Endothelial cell of umbilical vein (primary cell): ENCODE data around the gene CD2BP2. TPM values are rescaled to one million over a fixed set of nuclear protein-coding genes. Genes with fewer than 3 reads are reported as not detected.

Source experiments
- BruUV-seq: library from RNA; stranded (reverse); fragments of 400-500 nt; replicated peaks from 2 replicates; lab custom pipeline; 2021; lab: Mats Ljungman, UMichigan
- CTCF ChIA-PET: fragments of 300-600, 350-600 bp; sonication (Branson Sonifier 250); formaldehyde crosslinking; loops from one replicate; lab custom pipeline; 2021; ENCODE audit warnings: antibody characterized with exemption, inconsistent platforms; lab: Charles Lee
- POLR2A ChIA-PET: fragments of 300-600, 350-600 bp; sonication (Branson Sonifier 250); formaldehyde crosslinking; loops from one replicate; lab custom pipeline; 2021; ENCODE audit warnings: antibody characterized with exemption, inconsistent platforms; lab: Charles Lee
- DNase-seq: peaks from one replicate; pipeline ENCODE4 v3.0.0-alpha.2; 2011; ENCODE audit warnings: low read depth, low spot score
- FAIRE-seq: peaks from 2 replicates; lab custom pipeline; 2011; peaks lifted over from hg19 to GRCh38; lab: Jason Lieb, UNC
- H2AFZ ChIP-seq: 2 replicates; pipeline ENCODE4 v1.6.0; 2012; ENCODE audit warnings: low read depth, low read length, control low read depth, inconsistent platforms
- H3K27ac ChIP-seq: 2 replicates; pipeline ENCODE4 v1.5.1; 2011; ENCODE audit warnings: low read depth, mild to moderate bottlenecking, control low read depth, low read length, moderate library complexity; ENCODE audit not compliant: insufficient read depth
- H3K27me3 ChIP-seq, 2 experiments: 2 replicates each; pipeline versions ENCODE4 v1.6.0 to v1.6.1; 2011; ENCODE audit warnings: low read length in 2 of 2, mixed read lengths in 1 of 2; ENCODE audit not compliant: control insufficient read depth in 2 of 2, insufficient read depth in 2 of 2
- H3K36me3 ChIP-seq, 2 experiments: 2 replicates in 1 of 2; 3 replicates in 1 of 2; pipeline ENCODE4 v1.5.1; 2011; ENCODE audit warnings: low read length in 2 of 2, mild to moderate bottlenecking in 1 of 2, moderate library complexity in 1 of 2; ENCODE audit not compliant: control insufficient read depth in 2 of 2, insufficient read depth in 2 of 2; ENCODE audit errors: extremely low read depth in 1 of 2
- H3K4me1 ChIP-seq: 3 replicates; pipeline ENCODE4 v1.5.1; 2011; ENCODE audit warnings: mild to moderate bottlenecking, low read length; ENCODE audit not compliant: control insufficient read depth, insufficient read depth; ENCODE audit errors: extremely low read depth
- H3K4me2 ChIP-seq: 2 replicates; pipeline ENCODE4 v1.6.1; 2011; ENCODE audit warnings: low read length, control low read depth, mixed read lengths; ENCODE audit not compliant: insufficient read depth
- H3K4me3 ChIP-seq, 3 experiments: fragments of 200-600 bp in 1 of 3; sonication (generic), shearing (Covaris generic) in 1 of 3; replicated peaks in 1 of 3; 2 replicates each; pipeline ENCODE4 v1.5.1; 2011 to 2016; ENCODE audit warnings: control low read depth in 3 of 3, low read length in 3 of 3, mild to moderate bottlenecking in 2 of 3, inconsistent platforms in 1 of 3, low read depth in 1 of 3, moderate library complexity in 1 of 3; ENCODE audit not compliant: insufficient read depth in 1 of 3
- H3K79me2 ChIP-seq: 2 replicates; pipeline ENCODE4 v1.6.0; 2012; ENCODE audit warnings: low read length, inconsistent platforms; ENCODE audit not compliant: control insufficient read depth, insufficient read depth
- H3K9ac ChIP-seq: replicated peaks from 2 replicates; pipeline ENCODE3; 2011; ENCODE audit warnings: low read length, control low read depth; ENCODE audit not compliant: insufficient read depth; ENCODE audit errors: extremely low read depth
- H3K9me1 ChIP-seq: replicated peaks from 3 replicates; pipeline ENCODE4 v1.6.0; 2011; ENCODE audit warnings: mild to moderate bottlenecking, low read length; ENCODE audit not compliant: control insufficient read depth, insufficient read depth; ENCODE audit errors: extremely low read depth
- H3K9me3 ChIP-seq: replicated peaks from 2 replicates; pipeline ENCODE4 v1.5.1; 2012; ENCODE audit warnings: low read length, inconsistent platforms; ENCODE audit not compliant: control insufficient read depth, insufficient read depth
- H4K20me1 ChIP-seq: replicated peaks from 2 replicates; pipeline ENCODE3; 2011; ENCODE audit warnings: mild to moderate bottlenecking, low read length; ENCODE audit not compliant: control insufficient read depth, insufficient read depth; ENCODE audit errors: extremely low read depth
- CTCF ChIP-seq, 2 donors: IDR thresholded peaks; 1 replicate in 1 of 2; 2 replicates in 1 of 2; pipeline ENCODE4 v1.5.1; 2011; ENCODE audit warnings: low read length in 2 of 2, mild to moderate bottlenecking in 2 of 2, moderate library complexity in 2 of 2, control low read depth in 1 of 2, inconsistent platforms in 1 of 2, low read depth in 1 of 2; ENCODE audit not compliant: insufficient read depth in 1 of 2; ENCODE audit errors: extremely low read depth in 1 of 2
- EZH2 ChIP-seq: IDR thresholded peaks from 2 replicates; pipeline ENCODE4 v1.6.1; 2012; ENCODE audit warnings: borderline replicate concordance, low read depth, mild to moderate bottlenecking, moderate library complexity, low read length, inconsistent platforms; ENCODE audit not compliant: severe bottlenecking
- FOS ChIP-seq: IDR thresholded peaks from 2 replicates; pipeline ENCODE4 v1.6.1; 2011; ENCODE audit warnings: mild to moderate bottlenecking, low read length, moderate library complexity, borderline replicate concordance; ENCODE audit not compliant: insufficient read depth
- GATA2 ChIP-seq: IDR thresholded peaks from 2 replicates; pipeline ENCODE4 v1.7.0; 2011; ENCODE audit warnings: low read depth, mild to moderate bottlenecking, moderate library complexity, mixed read lengths, low read length; ENCODE audit not compliant: insufficient read length, insufficient read depth
- JUN ChIP-seq: IDR thresholded peaks from 2 replicates; pipeline ENCODE4 v1.6.1; 2011; ENCODE audit warnings: borderline replicate concordance, low read depth; ENCODE audit not compliant: insufficient read length, insufficient read depth
- MAX ChIP-seq: IDR thresholded peaks from 2 replicates; pipeline ENCODE4 v1.6.1; 2011; ENCODE audit not compliant: insufficient read depth, insufficient read length
- MYC ChIP-seq: IDR thresholded peaks from one replicate; pipeline ENCODE4 v1.6.1; 2011; ENCODE audit warnings: mild to moderate bottlenecking, low read depth, low read length
- POLR2A ChIP-seq: IDR thresholded peaks from 2 replicates; pipeline ENCODE4 v1.6.1; 2012; ENCODE audit warnings: low read depth, mild to moderate bottlenecking, control low read depth, low read length
- POLR2AphosphoS5 ChIP-seq: IDR thresholded peaks from 2 replicates; pipeline ENCODE4 v1.6.1; 2012; ENCODE audit warnings: low read depth, mild to moderate bottlenecking, control low read depth, low read length, moderate library complexity; ENCODE audit not compliant: insufficient read depth
- dilution Hi-C: fragments of 300-500 bp; cut with MboI; formaldehyde crosslinking; loops from one replicate; pipeline ENCODE4 v1.15.0; 2019; ENCODE audit warnings: low sequenced_read_pairs; ENCODE audit not compliant: extremely low pct_ligation_motif_present
- intact Hi-C: fragments of 100-400 bp; cut with micrococcal nuclease; formaldehyde crosslinking; loops from one replicate; pipeline ENCODE4 v1.10.0; 2022
- polyA plus RNA-seq, 4 experiments: library from polyadenylated mRNA; depleted of rRNA in 3 of 4; stranded (reverse) in 3 of 4; unstranded in 1 of 4; fragments of >200 nt; gene quantifications; 2 replicates each; pipeline versions ENCODE4 v1.2.1 to v1.2.3, GENCODE V29; 2011 to 2012; ENCODE audit warnings: missing spikeins in 1 of 4
- total RNA-seq: library from RNA; stranded (reverse); gene quantifications from 2 replicates; pipeline ENCODE4 v1.2.3, GENCODE V29; 2021

Gene CD2BP2
- total and polyA plus RNA-seq, 2 donors (not counting 3 experiments of a cell fraction or from before 2014, with no cell fraction given) = 47.2 to 75.7 TPM

GRCh38 chr16:30369938-30370455, 14.9 kb upstream of the CD2BP2 start:
- no peaks in the 10 kb centered on the region for H4K20me1 ChIP-seq
- TF ChIP-seq MAX = no peak
- peak; percentile 40 for TF ChIP-seq POLR2A
- TF ChIP-seq MYC = no peak
- TF ChIP-seq FOS = no peak
- no peak for TF ChIP-seq JUN
- TF ChIP-seq CTCF (IDR thresholded peaks at IDR 0.05; ENCODE audit: extremely low read depth in 1 of 2, insufficient read depth in 1 of 2, low read depth in 1 of 2, low read length in 2 of 2) = peak in 1 of 2 donors; percentile 12
- TF ChIP-seq POLR2AphosphoS5 = peak; percentile 68
- no peak for TF ChIP-seq EZH2
- no peak for TF ChIP-seq GATA2
- H3K4me1 ChIP-seq = peaks cover 24% of the 10 kb centered on the region
- H3K27me3 ChIP-seq = no peaks in the 10 kb centered on the region
- no TSS peak for BruUV-seq
- H3K36me3 ChIP-seq = peaks cover 4% of the 10 kb centered on the region in 2 experiments
- H3K9me3 ChIP-seq = no peaks in the 10 kb centered on the region
- no peaks in the 10 kb centered on the region for H3K9me1 ChIP-seq
- dilution Hi-C loops (no loop called here), intact Hi-C loops (loop anchor here (1.0 to 2.0 kb wide), 6 partner anchors 8 to 289 kb away; partner anchors contain the start of genes FBRS and PRR14)
- H3K9ac ChIP-seq = peak overlapping the region; percentile 53
- no peak for FAIRE-seq
- H3K27ac ChIP-seq = peak overlapping the region; percentile 37
- POLR2A ChIA-PET = interaction anchor here (0.9 to 1.5 kb wide), 3 partner anchors 16 to 39 kb away, joined by 3 to 7 read pairs (median 6); partner anchors contain the start of gene ZNF48
- H3K4me2 ChIP-seq = no peak overlapping the region
- DNase-seq = no peak
- CTCF ChIA-PET = interaction anchor here (1.0 to 3.1 kb wide), 6 partner anchors 25 to 246 kb away, joined by 3 to 12 read pairs (median 8); partner anchors contain the start of genes DCTPP1, ZNF48 and ZNF688
- H3K79me2 ChIP-seq = peaks cover 48% of the 10 kb centered on the region
- H2AFZ ChIP-seq = no peak overlapping the region
- peak overlapping the region; percentile 49 to 83 (median 70) for H3K4me3 ChIP-seq
